ENCODE results near the gene PRKAG3. TPM values are rescaled to one million over a fixed set of nuclear protein-coding genes. Genes with fewer than 3 reads are reported as not detected.

Gene PRKAG3
- total and polyA plus RNA-seq, 2 donors from 2014 or later: not detected

GRCh38 chr2:218780851-218781690, 50.5 kb downstream of the PRKAG3 start:
- Histone ChIP-seq H3K9ac (ENCODE audit: low read length in 3 of 3) (peak overlapping the region in 2 of 3 donors; percentile 66 to 81), H3K9me3 (ENCODE audit: control insufficient read depth in 2 of 3, insufficient read depth in 1 of 3, low read length in 3 of 3) (no peaks in the 10 kb centered on the region), H3K4me1 (ENCODE audit: control insufficient read depth in 2 of 3, insufficient read depth in 2 of 3, low read depth in 1 of 3, low read length in 3 of 3) (peaks cover 0 to 14% (median 8%) of the 10 kb centered on the region in 3 donors), H3K36me3 (ENCODE audit: control insufficient read depth in 2 of 3, insufficient read depth in 3 of 3, low read length in 3 of 3) (no peaks in the 10 kb centered on the region), H3K27ac (ENCODE audit: low read depth in 2 of 2, low read length in 2 of 2) (no peak overlapping the region), H3K4me3 (ENCODE audit: low read length in 3 of 3) (peak overlapping the region; percentile 13 to 90 (median 85)), H3K27me3 (ENCODE audit: control insufficient read depth, insufficient read depth, low read length) (no peaks in the 10 kb centered on the region)
- TF ChIP-seq CTCF (IDR thresholded peaks at IDR 0.05; ENCODE audit: borderline replicate concordance, extremely low read depth, insufficient read depth): no peak
- intact Hi-C loops (cut with DNase I): no loop called here
- FAIRE-seq (no peak), DNase-seq (peak in 2 of 5 donors; percentile 16 to 32)

GRCh38 chr2:218780046-218780445, 51.6 kb downstream of the PRKAG3 start:
- TF ChIP-seq CTCF (IDR thresholded peaks at IDR 0.05; ENCODE audit: borderline replicate concordance, extremely low read depth, insufficient read depth): no peak
- no peaks in the 10 kb centered on the region for H3K36me3 ChIP-seq (ENCODE audit: control insufficient read depth in 2 of 3, insufficient read depth in 3 of 3, low read length in 3 of 3)
- H3K27ac ChIP-seq (ENCODE audit: low read depth in 2 of 2, low read length in 2 of 2): no peak overlapping the region
- intact Hi-C loops (cut with DNase I): no loop called here
- H3K27me3 ChIP-seq (ENCODE audit: control insufficient read depth, insufficient read depth, low read length): no peaks in the 10 kb centered on the region
- no peaks in the 10 kb centered on the region for H3K9me3 ChIP-seq (ENCODE audit: control insufficient read depth in 2 of 3, insufficient read depth in 1 of 3, low read length in 3 of 3)
- H3K9ac ChIP-seq (ENCODE audit: low read length in 3 of 3): no peak overlapping the region
- FAIRE-seq (no peak), DNase-seq (no peak)
- peaks cover 0 to 8% (median 8%) of the 10 kb centered on the region in 3 donors for H3K4me1 ChIP-seq (ENCODE audit: control insufficient read depth in 2 of 3, insufficient read depth in 2 of 3, low read depth in 1 of 3, low read length in 3 of 3)
- no peak overlapping the region for H3K4me3 ChIP-seq (ENCODE audit: low read length in 3 of 3)

DNA sequence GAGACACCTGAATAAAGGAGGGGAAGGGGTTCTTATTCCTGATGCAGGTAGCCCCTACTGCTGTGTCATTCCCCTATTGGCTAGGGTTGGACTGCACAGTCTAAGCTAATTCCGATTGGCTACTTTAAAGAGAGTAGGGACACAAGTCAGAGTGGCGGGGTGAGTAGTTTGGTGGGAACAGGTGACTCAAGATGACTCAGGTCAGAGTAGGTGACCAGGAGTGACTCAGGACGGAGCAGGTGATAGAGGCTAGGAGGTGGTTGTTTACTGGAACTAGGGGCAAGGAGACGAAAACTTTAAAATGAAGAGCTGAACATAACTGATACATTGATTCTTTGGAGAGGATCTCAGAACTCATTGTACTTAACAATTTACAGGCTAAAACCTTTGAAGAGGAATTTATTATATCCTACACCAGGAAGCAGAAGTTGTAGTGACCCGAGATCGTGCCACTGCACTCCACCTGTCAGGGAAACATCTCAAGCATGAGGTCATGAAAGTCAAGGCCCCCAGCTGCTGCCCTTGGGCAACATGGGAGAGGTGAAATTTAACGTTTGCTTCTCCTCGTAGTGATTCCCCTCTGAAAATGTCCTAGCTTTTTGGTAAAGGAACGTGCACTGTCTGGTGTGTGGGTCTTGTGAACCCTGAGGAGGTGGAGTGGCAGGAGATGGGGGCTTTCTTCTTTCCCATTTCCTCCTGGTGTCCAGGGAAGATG, 54.2 kb downstream of the PRKAG3 start:
- intact Hi-C loops (cut with DNase I): no loop called here
- no peaks in the 10 kb centered on the region for H3K27me3 ChIP-seq (ENCODE audit: control insufficient read depth, insufficient read depth, low read length)
- H3K4me3 ChIP-seq (ENCODE audit: low read length in 3 of 3): no peak overlapping the region
- DNase-seq (no peak), FAIRE-seq (no peak)
- no peaks in the 10 kb centered on the region for H3K36me3 ChIP-seq (ENCODE audit: control insufficient read depth in 2 of 3, insufficient read depth in 3 of 3, low read length in 3 of 3)
- H3K27ac ChIP-seq (ENCODE audit: low read depth in 2 of 2, low read length in 2 of 2): no peak overlapping the region
- H3K4me1 ChIP-seq (ENCODE audit: control insufficient read depth in 2 of 3, insufficient read depth in 2 of 3, low read depth in 1 of 3, low read length in 3 of 3): peaks cover 0 to 2% (median 0%) of the 10 kb centered on the region in 3 donors
- no peaks in the 10 kb centered on the region for H3K9me3 ChIP-seq (ENCODE audit: control insufficient read depth in 2 of 3, insufficient read depth in 1 of 3, low read length in 3 of 3)
- no peak for TF ChIP-seq CTCF (IDR thresholded peaks at IDR 0.05; ENCODE audit: borderline replicate concordance, extremely low read depth, insufficient read depth)
- no peak overlapping the region for H3K9ac ChIP-seq (ENCODE audit: low read length in 3 of 3)

All from kidney (tissue), 14 donors.